Fibroblast of pulmonary artery (primary cell): ENCODE data around the gene COLQ.

Experiments used
- DNase-seq: peaks from one replicate; pipeline ENCODE4 v3.0.0-alpha.2; 2010; ENCODE audit warnings: low read depth
- H3K4me3 ChIP-seq: replicated peaks from 2 replicates; pipeline ENCODE4 v1.5.1; 2011; ENCODE audit warnings: low read depth, mild to moderate bottlenecking, control low read depth, low read length, moderate library complexity
- CTCF ChIP-seq: IDR thresholded peaks from 2 replicates; pipeline ENCODE4 v1.5.1; 2011; ENCODE audit warnings: mild to moderate bottlenecking, control low read depth, low read length, inconsistent platforms; ENCODE audit errors: missing control alignments

The COLQ gene

GRCh38 chr3:15522016-15522415 lies 510 bp upstream of the COLQ start:
- no peak overlapping the region for H3K4me3 ChIP-seq
- TF ChIP-seq CTCF: no peak
- no peak for DNase-seq

GRCh38 chr3:15520804-15521572 lies 518 bp downstream of the COLQ start:
- no peak for DNase-seq
- no peak overlapping the region for H3K4me3 ChIP-seq
- TF ChIP-seq CTCF: no peak

GRCh38 chr3:15520185-15520584 lies 1.3 kb downstream of the COLQ start:
- TF ChIP-seq CTCF: no peak
- H3K4me3 ChIP-seq: no peak overlapping the region
- DNase-seq: no peak

GRCh38 chr3:15519096-15519495 lies 2.4 kb downstream of the COLQ start:
- no peak for TF ChIP-seq CTCF
- H3K4me3 ChIP-seq: no peak overlapping the region
- DNase-seq: no peak

GRCh38 chr3:15514663-15515340 lies 6.7 kb downstream of the COLQ start:
- no peak for DNase-seq
- TF ChIP-seq CTCF: no peak
- no peak overlapping the region for H3K4me3 ChIP-seq

- TF ChIP-seq CTCF: no peak
- no peak for DNase-seq
- no peak overlapping the region for H3K4me3 ChIP-seq
Measured at GRCh38 chr3:15513810-15514662, 7.5 kb downstream of the COLQ start.
